Tibial nerve (tissue), 4 donors: ENCODE measurements around the gene TMEFF2. TPM values are rescaled to one million over a fixed set of nuclear protein-coding genes. Genes with fewer than 3 reads are reported as not detected.

Experiments used
- DNase-seq, 2 donors: peaks; one replicate each; pipeline ENCODE4 v3.0.0-alpha.2; 2019; ENCODE audit warnings: low spot score in 2 of 2
- H3K27ac ChIP-seq, 4 donors: fragments of 200-600 bp; sonication (generic) in 3 of 4; one replicate each; pipeline ENCODE4 v1.5.1; 2017 to 2019; ENCODE audit warnings: mild to moderate bottlenecking in 1 of 4
- H3K27me3 ChIP-seq, 2 donors: fragments of 200-600 bp; sonication (generic) in 1 of 2; one replicate each; pipeline versions ENCODE4 v1.5.1 to v1.6.0; 2017 to 2019
- H3K36me3 ChIP-seq, 3 donors: fragments of 200-600 bp; sonication (generic); one replicate each; pipeline ENCODE4 v1.5.1; 2018 to 2019
- H3K4me1 ChIP-seq, 4 donors: fragments of 200-600 bp; sonication (generic) in 3 of 4; one replicate each; pipeline ENCODE4 v1.5.1; 2017 to 2019
- H3K4me3 ChIP-seq, 4 donors: fragments of 200-600 bp; sonication (generic) in 3 of 4; one replicate each; pipeline ENCODE4 v1.5.1; 2017 to 2019; ENCODE audit warnings: mild to moderate bottlenecking in 1 of 4, moderate library complexity in 1 of 4
- H3K9me3 ChIP-seq, 4 donors: fragments of 200-600 bp; sonication (generic) in 3 of 4; one replicate each; pipeline ENCODE4 v1.5.1; 2017 to 2019
- EP300 ChIP-seq, 2 donors: sonication (generic); formaldehyde crosslinking; IDR thresholded peaks; one replicate each; pipeline ENCODE4 v1.6.1; 2017; ENCODE audit warnings: antibody characterized with exemption in 2 of 2, mild to moderate bottlenecking in 1 of 2
- POLR2A ChIP-seq, 2 donors: fragments of 450-650 bp; IDR thresholded peaks; one replicate each; pipeline ENCODE4 v1.6.1; 2017; ENCODE audit warnings: antibody characterized with exemption in 2 of 2, mild to moderate bottlenecking in 2 of 2, moderate library complexity in 2 of 2
- WGBS, 2 donors: methylation state at CpG; one replicate each; pipeline ENCODE4 v1.1.5; 2018; 5-methylcytosine and 5-hydroxymethylcytosine counted together
- total RNA-seq, 4 donors: library from RNA; depleted of rRNA; stranded (reverse); fragments of >200 nt; gene quantifications; one replicate each; pipeline ENCODE4 v1.1.0, GENCODE V29; 2016
- TF ChIP-seq, protein P1 (sequence below), 5 experiments: fragments of 200-600 bp in 3 of 5; fragments of 450-650 bp in 2 of 5; sonication (generic) in 3 of 5; IDR thresholded peaks; one replicate each; pipeline ENCODE4 v1.5.1; 2016 to 2019; ENCODE audit warnings: antibody characterized with exemption in 5 of 5, mild to moderate bottlenecking in 3 of 5, moderate library complexity in 2 of 5

Gene TMEFF2
- total RNA-seq, 4 donors from 2014 or later = not detected

DNA sequence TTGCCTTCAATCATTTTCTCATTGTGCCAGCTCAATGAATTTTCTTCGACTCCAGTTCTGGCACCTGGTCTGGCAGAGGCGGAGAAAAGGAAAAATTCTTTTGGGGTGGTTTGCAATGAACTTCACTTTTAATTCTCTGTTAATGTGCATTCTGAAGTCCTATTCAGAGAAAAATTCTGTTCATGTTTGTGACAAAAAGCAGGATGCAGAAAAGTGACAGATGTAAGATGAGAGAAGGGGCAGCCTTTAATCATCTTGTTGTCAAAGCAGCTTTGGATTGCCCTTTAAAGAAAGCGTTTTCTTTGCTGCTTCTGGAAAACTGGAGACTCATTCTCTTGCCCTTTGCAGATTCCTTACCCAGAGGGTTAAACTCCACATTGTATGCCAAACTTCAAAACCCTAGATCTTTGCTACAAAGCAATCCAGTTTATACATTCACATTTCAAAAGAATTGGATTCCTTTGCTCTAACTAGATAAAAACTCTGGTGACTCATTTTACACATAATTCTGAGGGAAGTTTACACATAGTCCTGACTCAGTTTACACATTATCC is 253.3 kb downstream of the TMEFF2 start:
- Histone ChIP-seq H3K27ac (no peak overlapping the region), H3K9me3 (no peaks in the 10 kb centered on the region), H3K36me3 (no peaks in the 10 kb centered on the region), H3K4me3 (no peak overlapping the region), H3K4me1 (no peaks in the 10 kb centered on the region), H3K27me3 (no peaks in the 10 kb centered on the region)
- WGBS, 2 donors = 56 to 57% methylated on average over 3 of the region's 3 CpGs
- TF ChIP-seq POLR2A (IDR thresholded peaks at IDR 0.05) (no peak), EP300 (IDR thresholded peaks at IDR 0.05) (no peak)
- TF ChIP-seq, protein P1, sequence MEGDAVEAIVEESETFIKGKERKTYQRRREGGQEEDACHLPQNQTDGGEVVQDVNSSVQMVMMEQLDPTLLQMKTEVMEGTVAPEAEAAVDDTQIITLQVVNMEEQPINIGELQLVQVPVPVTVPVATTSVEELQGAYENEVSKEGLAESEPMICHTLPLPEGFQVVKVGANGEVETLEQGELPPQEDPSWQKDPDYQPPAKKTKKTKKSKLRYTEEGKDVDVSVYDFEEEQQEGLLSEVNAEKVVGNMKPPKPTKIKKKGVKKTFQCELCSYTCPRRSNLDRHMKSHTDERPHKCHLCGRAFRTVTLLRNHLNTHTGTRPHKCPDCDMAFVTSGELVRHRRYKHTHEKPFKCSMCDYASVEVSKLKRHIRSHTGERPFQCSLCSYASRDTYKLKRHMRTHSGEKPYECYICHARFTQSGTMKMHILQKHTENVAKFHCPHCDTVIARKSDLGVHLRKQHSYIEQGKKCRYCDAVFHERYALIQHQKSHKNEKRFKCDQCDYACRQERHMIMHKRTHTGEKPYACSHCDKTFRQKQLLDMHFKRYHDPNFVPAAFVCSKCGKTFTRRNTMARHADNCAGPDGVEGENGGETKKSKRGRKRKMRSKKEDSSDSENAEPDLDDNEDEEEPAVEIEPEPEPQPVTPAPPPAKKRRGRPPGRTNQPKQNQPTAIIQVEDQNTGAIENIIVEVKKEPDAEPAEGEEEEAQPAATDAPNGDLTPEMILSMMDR (IDR thresholded peaks at IDR 0.05) = no peak
- no peak for DNase-seq

DNA sequence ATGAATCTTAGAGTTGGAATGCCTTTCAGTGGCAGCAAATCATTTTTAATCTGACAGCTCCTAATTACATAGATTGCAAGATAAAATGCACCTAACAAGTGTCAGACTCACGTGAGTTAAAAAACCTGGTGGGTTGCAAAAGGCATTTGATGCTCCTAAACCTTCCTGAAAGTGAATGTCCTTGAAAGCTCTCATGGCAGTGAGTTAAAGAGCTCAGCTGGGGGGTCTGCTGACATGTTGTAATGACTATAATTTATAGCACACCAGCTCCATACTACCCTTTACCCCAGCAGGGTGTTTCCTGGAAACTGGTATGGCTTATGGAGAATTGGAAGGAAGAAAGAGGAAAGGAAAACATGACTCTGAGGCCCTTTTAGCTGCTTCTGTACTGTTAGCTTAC is 256.0 kb downstream of the TMEFF2 start:
- Histone ChIP-seq H3K4me1 (no peaks in the 10 kb centered on the region), H3K36me3 (no peaks in the 10 kb centered on the region), H3K4me3 (no peak overlapping the region), H3K27ac (no peak overlapping the region), H3K27me3 (no peaks in the 10 kb centered on the region), H3K9me3 (no peaks in the 10 kb centered on the region)
- DNase-seq = no peak
- TF ChIP-seq POLR2A (IDR thresholded peaks at IDR 0.05) (no peak), EP300 (IDR thresholded peaks at IDR 0.05) (no peak)
- TF ChIP-seq, protein P1 (IDR thresholded peaks at IDR 0.05) = no peak
- 71 to 77% methylated on average over 1 of the region's 1 CpG for WGBS, 2 donors

DNA sequence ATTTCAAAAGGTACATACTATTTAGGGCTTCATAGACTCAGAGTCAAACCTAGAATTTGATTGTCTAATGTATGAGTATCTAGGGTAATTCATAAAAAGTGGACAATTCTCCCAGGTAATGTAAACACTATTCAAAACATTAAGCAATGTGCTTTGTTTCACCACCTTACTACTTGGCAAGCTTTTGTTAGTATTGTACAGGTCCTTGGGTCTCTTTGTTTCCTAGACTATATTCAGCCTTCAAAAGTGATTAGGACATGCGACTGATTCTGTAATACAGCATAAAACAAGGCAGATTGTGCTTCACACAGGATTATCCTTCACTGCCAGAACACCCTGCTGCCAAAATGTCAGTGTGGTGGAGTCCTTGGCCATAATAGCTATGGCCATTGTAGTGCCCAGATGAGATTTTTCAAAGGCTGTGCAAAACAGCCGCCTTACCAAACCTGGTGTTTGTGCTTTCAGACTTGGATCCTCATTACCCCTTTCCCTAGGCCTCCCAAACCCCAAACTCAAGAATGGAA is 257.8 kb downstream of the TMEFF2 start:
- Histone ChIP-seq H3K4me1 (no peaks in the 10 kb centered on the region), H3K27me3 (no peaks in the 10 kb centered on the region), H3K4me3 (no peak overlapping the region), H3K9me3 (no peaks in the 10 kb centered on the region), H3K27ac (no peak overlapping the region), H3K36me3 (no peaks in the 10 kb centered on the region)
- 88 to 90% methylated on average over 2 of the region's 2 CpGs for WGBS, 2 donors
- DNase-seq = no peak
- TF ChIP-seq, protein P1 (IDR thresholded peaks at IDR 0.05) = no peak
- no peak for TF ChIP-seq EP300 (IDR thresholded peaks at IDR 0.05)
- no peak for TF ChIP-seq POLR2A (IDR thresholded peaks at IDR 0.05)

DNA sequence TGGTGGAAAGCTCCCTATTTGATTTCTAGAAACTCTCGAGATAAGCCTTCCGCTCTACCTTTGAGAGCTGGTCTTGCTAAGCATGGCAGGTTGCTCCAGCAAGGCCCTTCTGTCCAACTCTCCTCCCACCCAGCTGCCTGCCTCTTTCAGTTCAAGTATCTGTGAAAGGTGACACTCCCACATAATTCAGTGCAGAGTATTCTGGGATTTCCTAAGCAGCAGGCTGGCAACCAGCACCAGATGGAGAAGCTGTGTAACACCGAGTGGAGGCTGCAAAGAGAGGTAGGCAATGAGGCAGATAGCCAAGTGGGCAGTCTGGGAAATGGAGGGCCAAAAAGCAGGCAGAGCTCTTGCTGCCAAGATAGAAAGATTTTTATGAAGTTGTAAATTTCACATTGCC is 259.5 kb downstream of the TMEFF2 start:
- no peak for TF ChIP-seq EP300 (IDR thresholded peaks at IDR 0.05)
- TF ChIP-seq, protein P1 (IDR thresholded peaks at IDR 0.05) = no peak
- TF ChIP-seq POLR2A (IDR thresholded peaks at IDR 0.05) = no peak
- no peak for DNase-seq
- Histone ChIP-seq H3K27me3 (no peaks in the 10 kb centered on the region), H3K4me3 (no peak overlapping the region), H3K4me1 (no peaks in the 10 kb centered on the region), H3K27ac (no peak overlapping the region), H3K9me3 (no peaks in the 10 kb centered on the region), H3K36me3 (no peaks in the 10 kb centered on the region)
- 87 to 93% methylated on average over 3 of the region's 3 CpGs for WGBS, 2 donors

DNA sequence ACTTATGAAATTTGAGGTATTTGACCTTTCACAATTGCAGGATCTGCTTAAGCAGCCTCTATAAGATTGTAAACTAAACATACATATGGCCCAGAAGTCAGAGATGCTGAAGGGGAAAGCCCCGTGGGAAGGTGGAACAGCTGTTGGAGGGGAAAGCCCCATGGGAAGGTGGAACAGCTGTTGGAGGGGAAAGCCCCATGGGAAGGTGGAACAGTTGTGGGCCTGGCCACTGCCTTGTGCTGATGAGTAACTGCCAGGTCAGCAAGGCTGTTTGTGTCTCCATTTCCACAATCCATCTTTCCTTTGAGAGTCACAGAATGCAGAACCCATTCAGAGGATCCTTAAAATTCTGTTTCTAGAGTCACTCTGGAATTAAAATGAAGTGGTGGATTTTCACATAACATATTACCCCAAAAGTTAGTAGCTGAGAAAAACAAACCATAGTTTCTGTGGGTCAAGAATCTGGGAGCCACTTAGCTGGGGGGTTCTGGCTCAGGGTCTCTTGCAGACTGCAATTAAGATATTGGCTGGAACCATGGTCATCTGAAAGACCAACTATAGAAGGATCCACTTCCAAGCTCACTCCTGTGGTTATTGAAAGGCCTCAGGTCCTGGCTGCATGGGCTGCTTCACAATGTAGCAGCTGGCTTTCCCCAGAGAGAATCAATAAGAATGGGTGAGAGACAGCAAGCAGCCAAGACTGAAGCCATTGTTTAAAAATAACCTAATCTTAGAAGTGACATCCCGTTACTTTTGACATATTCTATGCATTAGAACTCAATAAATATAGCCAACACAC is 261.2 kb downstream of the TMEFF2 start:
- Histone ChIP-seq H3K9me3 (no peaks in the 10 kb centered on the region), H3K36me3 (no peaks in the 10 kb centered on the region), H3K4me1 (peaks cover 0 to under 1% (median 0%) of the 10 kb centered on the region in 4 donors), H3K27ac (no peak overlapping the region), H3K4me3 (no peak overlapping the region), H3K27me3 (no peaks in the 10 kb centered on the region)
- no peak for DNase-seq
- TF ChIP-seq, protein P1 (IDR thresholded peaks at IDR 0.05) = no peak
- no peak for TF ChIP-seq EP300 (IDR thresholded peaks at IDR 0.05)
- no peak for TF ChIP-seq POLR2A (IDR thresholded peaks at IDR 0.05)
- 74 to 93% methylated on average over 2 of the region's 2 CpGs for WGBS, 2 donors
